ENCODE data around the gene MYO1B.

Gene MYO1B

GRCh38 chr2:191264647-191265081 lies 19.5 kb downstream of the MYO1B start:
- no peak for DNase-seq

GRCh38 chr2:191265311-191266170 lies 20.3 kb downstream of the MYO1B start:
- DNase-seq = no peak

GRCh38 chr2:191266201-191266600 lies 21.0 kb downstream of the MYO1B start:
- no peak for DNase-seq

GRCh38 chr2:191268596-191268995 lies 23.4 kb downstream of the MYO1B start:
- DNase-seq = no peak

GRCh38 chr2:191270306-191271161 lies 25.3 kb downstream of the MYO1B start:
- DNase-seq = no peak

- no peak for DNase-seq
Measured at GRCh38 chr2:191272064-191272463, 26.9 kb downstream of the MYO1B start.

GRCh38 chr2:191274413-191274815 lies 29.2 kb downstream of the MYO1B start:
- no peak for DNase-seq

GRCh38 chr2:191276792-191277465 lies 31.7 kb downstream of the MYO1B start:
- no peak for DNase-seq

GRCh38 chr2:191280290-191280689 lies 35.1 kb downstream of the MYO1B start:
- DNase-seq = no peak

GRCh38 chr2:191280834-191281756 lies 35.9 kb downstream of the MYO1B start:
- no peak for DNase-seq

GRCh38 chr2:191285252-191285651 lies 40.0 kb downstream of the MYO1B start:
- no peak for DNase-seq

GRCh38 chr2:191287820-191288219 lies 42.6 kb downstream of the MYO1B start:
- DNase-seq = no peak

GRCh38 chr2:191289049-191289448 lies 43.8 kb downstream of the MYO1B start:
- no peak for DNase-seq

GRCh38 chr2:191291471-191291870 lies 46.3 kb downstream of the MYO1B start:
- DNase-seq = no peak

- no peak for DNase-seq
Measured at GRCh38 chr2:191292869-191293268, 47.7 kb downstream of the MYO1B start.

GRCh38 chr2:191295088-191295487 lies 49.9 kb downstream of the MYO1B start:
- no peak for DNase-seq

GRCh38 chr2:191296083-191297006 lies 51.1 kb downstream of the MYO1B start:
- DNase-seq = no peak

- DNase-seq = no peak
Measured at GRCh38 chr2:191297033-191297432, 51.8 kb downstream of the MYO1B start.

- DNase-seq = no peak
Measured at GRCh38 chr2:191298306-191298705, 53.1 kb downstream of the MYO1B start.

- no peak for DNase-seq
Measured at GRCh38 chr2:191299010-191299409, 53.8 kb downstream of the MYO1B start.

GRCh38 chr2:191299866-191300265 lies 54.7 kb downstream of the MYO1B start:
- no peak for DNase-seq
